HG03108 (cell line): Measurements from ENCODE around the gene CHMP2A.
A peak's percentile ranks its signal among the peaks of the same experiment; 100 is the strongest.
"Not testable (repeated sequence)": the region's sequence is repeated elsewhere in the genome, so short reads cannot be mapped to it uniquely, and the experiment has no call there.

ENCODE experiments used
- ATAC-seq: cut with Tn5 transposase; IDR thresholded peaks from one replicate; pipeline ENCODE4 v1.9.1; 2021; ENCODE audit warnings: moderate library complexity; ENCODE audit not compliant: unreplicated experiment

Gene CHMP2A

DNA sequence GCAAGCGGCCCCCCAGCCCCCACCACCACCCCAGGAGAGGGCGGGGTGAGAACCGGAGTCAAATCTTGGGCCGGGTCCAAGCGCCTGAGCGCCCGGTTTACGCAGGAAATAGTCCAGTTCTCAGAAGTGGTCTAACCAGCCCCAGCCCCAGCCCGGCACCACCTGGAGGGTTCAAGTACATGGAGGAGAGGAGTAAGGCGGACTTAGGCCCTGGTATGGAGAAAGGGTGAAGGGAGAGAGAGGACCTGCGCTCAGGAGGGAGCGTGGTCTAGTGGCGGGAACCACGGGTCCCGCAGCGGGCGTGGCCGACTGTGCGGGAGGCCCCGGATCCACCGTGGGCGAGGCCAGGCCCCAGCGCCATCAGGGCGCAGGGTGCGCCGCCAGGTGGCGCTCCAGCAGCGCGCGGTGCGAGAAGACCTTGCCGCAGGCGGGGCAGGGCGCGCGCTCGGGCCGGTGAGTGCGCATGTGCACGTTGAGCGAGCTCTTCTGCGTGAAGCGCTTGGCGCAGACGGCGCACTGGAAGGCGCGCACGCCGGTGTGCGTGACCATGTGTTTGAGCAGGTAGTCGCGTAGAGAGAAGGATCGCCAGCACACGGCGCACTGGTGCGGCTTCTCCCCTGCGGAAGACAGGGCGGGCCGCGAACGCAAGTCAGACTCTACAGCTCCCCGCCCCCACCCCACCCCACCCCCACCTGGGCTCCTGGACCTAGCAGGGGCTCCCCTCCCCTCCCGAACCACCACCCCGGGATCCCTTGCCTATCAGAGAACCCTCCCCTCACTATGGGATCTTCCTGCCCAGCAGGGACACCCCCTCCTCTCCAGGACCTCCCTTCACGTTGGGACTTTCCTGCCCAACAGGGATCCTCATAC is 41.0 kb downstream of the CHMP2A start:
- peak; percentile 72 for ATAC-seq

DNA sequence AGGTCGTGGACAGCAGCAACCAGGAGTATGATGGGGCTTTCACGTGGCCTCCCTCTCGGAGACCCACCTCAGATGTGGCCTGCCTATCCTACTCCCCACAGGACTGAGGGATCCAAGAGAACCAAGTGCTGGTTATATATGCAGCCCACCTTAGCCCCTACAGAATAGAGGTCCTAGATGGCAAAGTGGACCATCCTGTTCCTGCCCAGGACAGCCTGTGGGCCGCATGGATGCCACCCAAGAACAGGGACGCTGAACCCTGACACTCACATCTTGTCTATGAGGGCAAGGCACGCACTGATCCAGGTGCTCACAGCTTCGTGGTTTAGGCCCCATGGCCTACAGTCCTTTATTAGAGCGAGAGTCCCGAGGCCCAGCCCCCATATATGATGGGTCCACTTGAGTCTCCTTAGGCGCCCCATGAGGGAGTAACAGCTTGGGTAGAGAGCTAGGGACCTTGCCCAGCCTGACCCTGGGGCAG is 41.7 kb downstream of the CHMP2A start:
- ATAC-seq: no peak

DNA sequence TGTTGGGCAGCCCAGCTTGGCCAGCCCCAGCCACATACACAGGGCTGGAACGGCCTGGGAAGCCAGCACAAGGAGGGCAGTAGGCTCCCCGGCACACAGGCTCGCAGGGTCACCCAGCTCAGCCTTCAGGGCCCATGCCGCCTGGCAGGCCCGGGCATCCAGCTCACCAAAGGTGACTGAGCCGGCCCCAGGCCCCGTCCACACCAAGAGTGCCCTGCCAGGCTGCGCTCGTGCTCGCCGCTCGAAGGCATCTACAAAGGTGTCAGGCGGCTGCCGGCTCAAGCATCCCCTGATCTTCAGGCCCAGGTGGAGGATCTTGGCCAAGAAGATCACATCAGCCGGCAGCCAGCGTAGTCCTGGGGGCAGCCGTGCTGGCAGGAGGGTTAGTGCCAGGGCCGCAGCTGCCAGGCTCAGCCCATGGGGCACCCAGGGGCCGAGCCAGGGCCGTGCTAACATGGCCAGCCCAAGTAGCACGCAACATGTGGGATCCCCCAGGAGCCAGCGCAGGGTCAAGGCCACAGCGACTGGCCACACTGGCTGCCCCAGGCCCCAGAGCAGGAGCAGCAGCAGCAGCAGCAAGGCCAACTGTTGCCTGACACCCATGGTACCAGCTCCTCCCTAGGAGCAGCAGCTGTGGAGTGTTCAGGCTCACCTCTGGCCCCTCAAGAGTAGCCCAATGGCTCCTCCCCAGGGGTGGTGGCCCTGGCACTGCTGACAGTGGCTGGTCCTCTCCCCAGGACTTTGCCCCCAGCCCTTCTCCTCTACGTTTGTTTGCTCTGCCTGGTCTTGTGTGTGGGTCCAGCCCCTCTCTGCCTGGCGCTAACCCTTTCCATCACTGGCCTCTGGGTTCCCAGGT is 43.3 kb downstream of the CHMP2A start, which contains the start of gene SLC27A5:
Gene SLC27A5, minus strand, starts transcription at position 640 of the 856 bp plus-strand sequence. Its CDS starts 37 bp downstream, at position 603.
- no peak for ATAC-seq

DNA sequence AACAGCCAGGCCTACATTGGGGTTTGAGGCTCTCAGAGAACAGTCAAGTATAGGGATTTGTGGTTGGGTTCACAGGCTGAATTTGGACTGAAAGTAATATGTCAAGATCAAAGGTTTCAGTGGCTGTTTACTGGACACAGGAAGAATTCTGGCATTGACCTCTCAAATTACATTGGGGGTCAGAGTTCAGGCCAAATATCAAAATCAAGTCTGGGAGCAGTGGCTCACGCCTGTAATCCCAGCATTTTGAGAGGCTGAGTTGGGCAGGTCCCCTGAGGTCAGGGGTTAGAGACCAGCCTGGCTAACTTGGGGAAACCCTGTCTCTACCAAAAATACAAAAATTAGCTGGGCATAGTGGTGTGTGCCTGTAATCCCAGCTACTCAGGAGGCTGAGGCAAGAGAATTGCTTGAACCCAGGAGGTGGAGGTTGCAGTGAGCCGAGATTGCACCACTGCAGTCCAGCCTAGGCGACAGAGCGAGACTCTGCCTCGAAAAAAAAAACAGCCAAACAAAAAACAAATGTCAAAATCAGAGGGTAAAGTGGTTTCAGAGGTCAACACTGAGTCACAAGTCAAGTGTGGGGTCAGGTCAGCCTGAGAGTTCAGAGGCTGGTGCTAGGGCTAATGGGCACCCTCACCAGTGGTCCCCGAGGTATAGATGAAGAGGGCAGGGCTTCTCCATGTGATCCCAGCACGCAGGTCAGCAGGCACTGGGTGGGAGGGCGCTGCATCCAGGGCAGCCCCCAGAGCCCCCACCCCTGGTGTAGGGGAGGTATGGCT is 44.6 kb downstream of the CHMP2A start:
- no peak for ATAC-seq

DNA sequence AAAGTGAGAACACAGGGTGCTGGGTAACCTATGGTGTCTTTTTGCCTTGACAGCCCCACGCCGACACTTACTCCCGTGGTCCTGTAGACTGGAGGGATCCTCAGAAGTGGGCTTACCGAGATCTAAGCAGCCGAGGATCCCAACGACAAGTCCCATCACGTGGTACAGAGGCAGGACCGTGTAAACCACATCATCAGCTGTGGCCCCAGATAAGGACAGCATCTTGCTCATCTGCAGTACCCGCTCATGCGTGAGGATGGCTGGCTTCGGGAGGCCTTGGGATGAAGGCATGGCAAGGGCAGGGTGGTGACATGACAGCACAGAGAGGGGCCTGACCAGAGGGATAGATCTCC is 45.2 kb downstream of the CHMP2A start:
- ATAC-seq: no peak

DNA sequence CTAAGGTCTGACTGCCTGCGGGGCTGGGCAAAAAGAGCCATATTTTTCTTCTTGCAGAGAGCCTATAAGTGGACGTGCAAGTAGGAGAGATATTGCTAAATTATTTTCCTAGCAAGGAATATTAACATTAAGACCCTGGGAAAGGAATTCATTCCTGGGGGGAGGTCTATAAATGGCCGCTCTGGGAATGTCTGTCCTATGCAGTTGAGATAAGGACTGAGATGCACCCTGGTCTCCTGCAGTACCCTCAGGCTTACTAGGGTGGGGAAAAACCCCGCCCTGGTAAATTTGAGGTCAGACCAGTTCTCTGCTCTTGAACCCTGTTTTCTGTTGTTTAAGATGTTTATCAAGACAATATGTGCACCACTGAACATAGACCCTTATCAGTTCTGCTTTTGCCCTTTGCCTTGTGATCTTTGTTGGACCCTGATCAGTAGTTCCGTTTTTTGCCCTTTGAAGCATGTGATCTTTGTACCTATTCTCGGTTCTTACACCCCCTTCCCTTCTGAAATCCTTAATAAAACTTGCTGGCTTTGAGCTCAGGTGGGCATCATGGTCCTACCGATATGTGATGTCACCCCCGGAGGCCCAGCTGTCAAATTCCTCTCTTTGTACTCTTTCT is 47.2 kb downstream of the CHMP2A start:
- not testable (repeated sequence) for ATAC-seq
